GM23338 (cell line): ENCODE measurements around the gene UBASH3A. TPM values are rescaled to one million over a fixed set of nuclear protein-coding genes. Genes with fewer than 3 reads are reported as not detected.

Source experiments
- ATAC-seq: fragments of 200-7000 bp; cut with Tn5 transposase; 3 replicates; pipeline ENCODE4 v1.9.1; 2020
- DNase-seq: peaks from one replicate; pipeline ENCODE4 v3.0.0-alpha.2; 2015; ENCODE audit warnings: low spot score
- H2AFZ ChIP-seq: fragments of 200-600 bp; sonication (generic); 2 replicates; pipeline ENCODE4 v1.8.0; 2016; ENCODE audit warnings: antibody characterized with exemption, mild to moderate bottlenecking, moderate library complexity
- H3F3A ChIP-seq: fragments of 200-600 bp; sonication (generic); replicated peaks from 2 replicates; pipeline ENCODE4 v1.8.0; 2017; ENCODE audit warnings: antibody characterized with exemption, mixed run types, low read depth
- H3K27ac ChIP-seq: fragments of 200-600 bp; sonication (generic); 2 replicates; pipeline ENCODE4 v1.6.1; 2016; ENCODE audit warnings: low read depth
- H3K27me3 ChIP-seq: fragments of 200-600 bp; sonication (generic); 2 replicates; pipeline ENCODE4 v1.8.0; 2016; ENCODE audit warnings: mild to moderate bottlenecking, mixed run types, moderate library complexity; ENCODE audit not compliant: insufficient read depth
- H3K36me3 ChIP-seq: fragments of 200-600 bp; sonication (generic); 2 replicates; pipeline ENCODE4 v1.8.0; 2016; ENCODE audit warnings: mild to moderate bottlenecking; ENCODE audit not compliant: insufficient read depth
- H3K4me1 ChIP-seq: fragments of 200-600 bp; sonication (generic); 2 replicates; pipeline ENCODE4 v1.8.0; 2016; ENCODE audit warnings: mild to moderate bottlenecking, moderate library complexity; ENCODE audit not compliant: insufficient read depth
- H3K4me2 ChIP-seq: fragments of 200-600 bp; sonication (generic); 2 replicates; pipeline ENCODE4 v1.7.1; 2017; ENCODE audit warnings: mixed run types
- H3K4me3 ChIP-seq: fragments of 200-600 bp; sonication (generic); 2 replicates; pipeline ENCODE4 v1.6.1; 2016; ENCODE audit warnings: mixed run types
- H3K79me2 ChIP-seq: fragments of 200-600 bp; sonication (generic); replicated peaks from 2 replicates; pipeline ENCODE4 v1.8.0; 2017; ENCODE audit warnings: mild to moderate bottlenecking; ENCODE audit not compliant: insufficient read depth
- H3K9me2 ChIP-seq: fragments of 200-600 bp; sonication (generic); 2 replicates; pipeline ENCODE4 v1.8.0; 2017; ENCODE audit not compliant: insufficient read depth
- H4K20me1 ChIP-seq: fragments of 200-600 bp; sonication (generic); replicated peaks from 2 replicates; pipeline ENCODE4 v1.8.0; 2017; ENCODE audit warnings: mild to moderate bottlenecking; ENCODE audit not compliant: insufficient read depth
- H3K27ac Mint-ChIP-seq: 2 replicates; pipeline ENCODE4 v1.8.0; 2020; ENCODE audit warnings: inconsistent platforms, mild to moderate bottlenecking, moderate library complexity, mixed read lengths
- H3K27me3 Mint-ChIP-seq: 3 replicates; pipeline ENCODE4 v1.8.0; 2022; ENCODE audit warnings: low read depth, mild to moderate bottlenecking, moderate library complexity, mixed read lengths, inconsistent platforms; ENCODE audit not compliant: insufficient read depth, poor library complexity
- H3K36me3 Mint-ChIP-seq: 3 replicates; pipeline ENCODE4 v1.8.0; 2021; ENCODE audit warnings: low read depth, mild to moderate bottlenecking, inconsistent platforms, moderate library complexity, mixed read lengths
- H3K4me1 Mint-ChIP-seq: 3 replicates; pipeline ENCODE4 v1.8.0; 2020; ENCODE audit warnings: mild to moderate bottlenecking, inconsistent platforms, mixed read lengths
- H3K4me3 Mint-ChIP-seq: 3 replicates; pipeline ENCODE4 v1.8.0; 2021; ENCODE audit warnings: moderate library complexity, mild to moderate bottlenecking, inconsistent platforms, mixed read lengths
- H3K9me3 Mint-ChIP-seq: 3 replicates; pipeline ENCODE4 v1.8.0; 2020; ENCODE audit warnings: moderate library complexity, mild to moderate bottlenecking, inconsistent platforms, mixed read lengths
- CREB1 ChIP-seq: fragments of 250-450 bp; sonication (Bioruptor Pico); IDR thresholded peaks from 2 replicates; pipeline ENCODE4 v1.5.0; 2020; ENCODE audit warnings: low read depth, mild to moderate bottlenecking, moderate library complexity
- ZNF331 ChIP-seq: fragments of 250-450 bp; sonication (Bioruptor Pico); IDR thresholded peaks from 2 replicates; pipeline ENCODE4 v1.5.0; 2020; ENCODE audit warnings: low read depth, mild to moderate bottlenecking, moderate library complexity
- polyA plus RNA-seq: library from polyadenylated mRNA; unstranded; fragments of >200 nt; fragmentation: Nextera tagmentation; extraction: Ambion mirVana; gene quantifications from 2 replicates; pipeline ENCODE4 v1.2.1, GENCODE V29; 2016
- total RNA-seq: library from RNA; depleted of rRNA; stranded (reverse); fragments of >200 nt; shearing (Covaris generic); gene quantifications from 2 replicates; pipeline ENCODE4 v1.2.3, GENCODE V29; 2014
- TF ChIP-seq, protein P1 (sequence below), 2 experiments: fragments of 200-600 bp in 1 of 2; sonication (generic) in 1 of 2; conservative IDR thresholded peaks; 2 replicates each; pipeline versions ENCODE4 v1.5.1 to v1.6.1; 2016 to 2017; ENCODE audit warnings: antibody characterized with exemption in 2 of 2, low read depth in 2 of 2, mild to moderate bottlenecking in 2 of 2, moderate library complexity in 1 of 2
- TF ChIP-seq, protein P2 (sequence below): fragments of 250-450 bp; sonication (Bioruptor Pico); IDR thresholded peaks from 2 replicates; pipeline ENCODE4 v1.5.0; 2020; ENCODE audit warnings: mild to moderate bottlenecking, moderate library complexity

Gene UBASH3A
- total and polyA plus RNA-seq, 2 experiments from 2014 or later, result not detected

DNA sequence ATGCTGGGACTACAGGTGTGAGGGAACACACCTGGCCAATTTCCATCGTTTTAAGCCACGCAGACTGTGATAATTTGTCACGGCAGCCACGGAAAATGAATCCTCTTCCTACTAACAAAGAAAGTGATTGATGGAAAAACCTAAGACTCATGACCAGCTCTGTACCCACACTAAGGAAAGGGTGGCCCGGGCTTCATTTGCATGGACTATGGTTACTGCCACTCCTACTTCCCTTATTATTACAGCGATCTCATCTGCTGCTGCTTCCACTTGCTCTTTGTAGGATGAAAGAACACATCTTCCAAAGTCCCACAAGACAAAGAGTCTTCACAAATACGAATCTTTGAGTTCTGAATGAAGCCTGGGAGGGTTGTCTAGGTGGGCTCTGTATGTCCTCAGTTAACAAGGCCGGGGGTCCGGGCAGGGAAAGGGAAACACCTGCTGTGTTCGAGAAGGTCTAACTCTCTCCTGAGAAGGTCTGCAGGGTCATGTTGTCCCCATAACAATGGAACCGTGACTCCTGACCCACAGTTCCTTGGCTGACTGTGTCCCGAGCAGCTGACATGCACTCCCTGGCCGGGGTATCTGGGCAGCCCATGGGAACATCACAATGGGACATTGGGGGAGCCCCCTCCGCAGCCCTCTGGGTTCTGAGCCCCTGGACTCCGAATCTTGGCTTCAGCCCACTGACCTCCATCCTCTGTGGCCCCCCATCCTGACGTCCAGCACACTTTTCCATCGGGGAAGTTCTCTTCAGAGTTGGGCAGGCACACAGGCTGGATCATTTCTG lies 24.1 kb upstream of the UBASH3A start:
- H4K20me1 ChIP-seq, result no peaks in the 10 kb centered on the region
- H3K9me3 Mint-ChIP-seq, result peaks cover 18% of the 10 kb centered on the region
- peaks cover 6% of the 10 kb centered on the region for H3K36me3 Mint-ChIP-seq
- DNase-seq (no peak), ATAC-seq (no peak)
- no peaks in the 10 kb centered on the region for H3K4me1 ChIP-seq
- H3K4me1 Mint-ChIP-seq, result no peaks in the 10 kb centered on the region
- H3K79me2 ChIP-seq, result no peaks in the 10 kb centered on the region
- H3K4me2 ChIP-seq, result no peak overlapping the region
- no peak overlapping the region for H3K27ac ChIP-seq
- no peaks in the 10 kb centered on the region for H3K27me3 ChIP-seq
- no peaks in the 10 kb centered on the region for H3K36me3 ChIP-seq
- no peak overlapping the region for H3K4me3 ChIP-seq
- no peak overlapping the region for H3K4me3 Mint-ChIP-seq
- H2AFZ ChIP-seq, result no peak overlapping the region
- no peaks in the 10 kb centered on the region for H3K9me2 ChIP-seq
- H3F3A ChIP-seq, result no peaks in the 10 kb centered on the region
- peaks cover 4% of the 10 kb centered on the region for H3K27me3 Mint-ChIP-seq
- H3K27ac Mint-ChIP-seq, result no peak overlapping the region
- no peak for TF ChIP-seq ZNF331 (CRISPR knock-in tag)

DNA sequence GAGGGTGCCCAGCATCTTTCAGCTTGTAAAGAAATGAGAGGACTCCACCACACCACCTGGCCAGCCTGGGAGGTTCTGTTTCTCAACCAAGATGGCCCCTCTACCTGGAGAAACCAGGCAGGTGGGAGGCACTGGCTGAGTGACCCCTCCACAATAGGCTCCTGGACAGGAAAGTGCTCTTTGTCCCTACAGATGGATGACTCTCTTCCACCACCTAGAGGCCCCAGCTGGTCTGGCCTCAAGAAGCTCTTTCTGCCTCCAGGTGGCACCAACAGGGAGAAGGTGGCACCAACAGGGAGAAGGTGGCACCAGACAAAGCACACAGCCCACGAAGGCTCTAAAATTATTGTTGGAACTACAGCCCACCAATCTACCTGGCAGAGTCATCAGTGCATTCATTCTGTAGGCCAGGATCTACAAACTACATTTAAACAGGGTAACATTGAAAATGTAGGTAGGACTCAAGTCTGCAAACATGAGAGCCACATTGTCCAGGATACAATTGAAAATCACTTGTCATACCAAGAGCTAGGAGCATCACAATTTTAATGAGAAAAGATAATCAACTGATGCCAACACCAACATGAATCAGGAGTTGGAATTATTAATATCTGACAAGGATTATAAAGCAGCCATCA lies 22.2 kb upstream of the UBASH3A start:
- ATAC-seq (peak; percentile 88), DNase-seq (peak; percentile 64)
- no peak overlapping the region for H3K27ac ChIP-seq
- Mint-ChIP-seq H3K4me1 (peaks cover 5% of the 10 kb centered on the region; the same call in 2 of the 3 replicates), H3K36me3 (peaks cover 6% of the 10 kb centered on the region), H3K27ac (no peak overlapping the region), H3K4me3 (no peak overlapping the region), H3K9me3 (peaks cover 18% of the 10 kb centered on the region), H3K27me3 (peaks cover 4% of the 10 kb centered on the region)
- no peaks in the 10 kb centered on the region for H3K27me3 ChIP-seq
- H2AFZ ChIP-seq, result no peak overlapping the region
- no peaks in the 10 kb centered on the region for H3K79me2 ChIP-seq
- H3K4me2 ChIP-seq, result no peak overlapping the region
- no peaks in the 10 kb centered on the region for H3K4me1 ChIP-seq
- TF ChIP-seq, protein P1, sequence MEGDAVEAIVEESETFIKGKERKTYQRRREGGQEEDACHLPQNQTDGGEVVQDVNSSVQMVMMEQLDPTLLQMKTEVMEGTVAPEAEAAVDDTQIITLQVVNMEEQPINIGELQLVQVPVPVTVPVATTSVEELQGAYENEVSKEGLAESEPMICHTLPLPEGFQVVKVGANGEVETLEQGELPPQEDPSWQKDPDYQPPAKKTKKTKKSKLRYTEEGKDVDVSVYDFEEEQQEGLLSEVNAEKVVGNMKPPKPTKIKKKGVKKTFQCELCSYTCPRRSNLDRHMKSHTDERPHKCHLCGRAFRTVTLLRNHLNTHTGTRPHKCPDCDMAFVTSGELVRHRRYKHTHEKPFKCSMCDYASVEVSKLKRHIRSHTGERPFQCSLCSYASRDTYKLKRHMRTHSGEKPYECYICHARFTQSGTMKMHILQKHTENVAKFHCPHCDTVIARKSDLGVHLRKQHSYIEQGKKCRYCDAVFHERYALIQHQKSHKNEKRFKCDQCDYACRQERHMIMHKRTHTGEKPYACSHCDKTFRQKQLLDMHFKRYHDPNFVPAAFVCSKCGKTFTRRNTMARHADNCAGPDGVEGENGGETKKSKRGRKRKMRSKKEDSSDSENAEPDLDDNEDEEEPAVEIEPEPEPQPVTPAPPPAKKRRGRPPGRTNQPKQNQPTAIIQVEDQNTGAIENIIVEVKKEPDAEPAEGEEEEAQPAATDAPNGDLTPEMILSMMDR (conservative IDR thresholded peaks at IDR 0.05; ENCODE audit: low read depth in 2 of 2), result peak; percentile 68 to 84
- TF ChIP-seq CREB1 (CRISPR knock-in tag), result no peak
- TF ChIP-seq, protein P2, sequence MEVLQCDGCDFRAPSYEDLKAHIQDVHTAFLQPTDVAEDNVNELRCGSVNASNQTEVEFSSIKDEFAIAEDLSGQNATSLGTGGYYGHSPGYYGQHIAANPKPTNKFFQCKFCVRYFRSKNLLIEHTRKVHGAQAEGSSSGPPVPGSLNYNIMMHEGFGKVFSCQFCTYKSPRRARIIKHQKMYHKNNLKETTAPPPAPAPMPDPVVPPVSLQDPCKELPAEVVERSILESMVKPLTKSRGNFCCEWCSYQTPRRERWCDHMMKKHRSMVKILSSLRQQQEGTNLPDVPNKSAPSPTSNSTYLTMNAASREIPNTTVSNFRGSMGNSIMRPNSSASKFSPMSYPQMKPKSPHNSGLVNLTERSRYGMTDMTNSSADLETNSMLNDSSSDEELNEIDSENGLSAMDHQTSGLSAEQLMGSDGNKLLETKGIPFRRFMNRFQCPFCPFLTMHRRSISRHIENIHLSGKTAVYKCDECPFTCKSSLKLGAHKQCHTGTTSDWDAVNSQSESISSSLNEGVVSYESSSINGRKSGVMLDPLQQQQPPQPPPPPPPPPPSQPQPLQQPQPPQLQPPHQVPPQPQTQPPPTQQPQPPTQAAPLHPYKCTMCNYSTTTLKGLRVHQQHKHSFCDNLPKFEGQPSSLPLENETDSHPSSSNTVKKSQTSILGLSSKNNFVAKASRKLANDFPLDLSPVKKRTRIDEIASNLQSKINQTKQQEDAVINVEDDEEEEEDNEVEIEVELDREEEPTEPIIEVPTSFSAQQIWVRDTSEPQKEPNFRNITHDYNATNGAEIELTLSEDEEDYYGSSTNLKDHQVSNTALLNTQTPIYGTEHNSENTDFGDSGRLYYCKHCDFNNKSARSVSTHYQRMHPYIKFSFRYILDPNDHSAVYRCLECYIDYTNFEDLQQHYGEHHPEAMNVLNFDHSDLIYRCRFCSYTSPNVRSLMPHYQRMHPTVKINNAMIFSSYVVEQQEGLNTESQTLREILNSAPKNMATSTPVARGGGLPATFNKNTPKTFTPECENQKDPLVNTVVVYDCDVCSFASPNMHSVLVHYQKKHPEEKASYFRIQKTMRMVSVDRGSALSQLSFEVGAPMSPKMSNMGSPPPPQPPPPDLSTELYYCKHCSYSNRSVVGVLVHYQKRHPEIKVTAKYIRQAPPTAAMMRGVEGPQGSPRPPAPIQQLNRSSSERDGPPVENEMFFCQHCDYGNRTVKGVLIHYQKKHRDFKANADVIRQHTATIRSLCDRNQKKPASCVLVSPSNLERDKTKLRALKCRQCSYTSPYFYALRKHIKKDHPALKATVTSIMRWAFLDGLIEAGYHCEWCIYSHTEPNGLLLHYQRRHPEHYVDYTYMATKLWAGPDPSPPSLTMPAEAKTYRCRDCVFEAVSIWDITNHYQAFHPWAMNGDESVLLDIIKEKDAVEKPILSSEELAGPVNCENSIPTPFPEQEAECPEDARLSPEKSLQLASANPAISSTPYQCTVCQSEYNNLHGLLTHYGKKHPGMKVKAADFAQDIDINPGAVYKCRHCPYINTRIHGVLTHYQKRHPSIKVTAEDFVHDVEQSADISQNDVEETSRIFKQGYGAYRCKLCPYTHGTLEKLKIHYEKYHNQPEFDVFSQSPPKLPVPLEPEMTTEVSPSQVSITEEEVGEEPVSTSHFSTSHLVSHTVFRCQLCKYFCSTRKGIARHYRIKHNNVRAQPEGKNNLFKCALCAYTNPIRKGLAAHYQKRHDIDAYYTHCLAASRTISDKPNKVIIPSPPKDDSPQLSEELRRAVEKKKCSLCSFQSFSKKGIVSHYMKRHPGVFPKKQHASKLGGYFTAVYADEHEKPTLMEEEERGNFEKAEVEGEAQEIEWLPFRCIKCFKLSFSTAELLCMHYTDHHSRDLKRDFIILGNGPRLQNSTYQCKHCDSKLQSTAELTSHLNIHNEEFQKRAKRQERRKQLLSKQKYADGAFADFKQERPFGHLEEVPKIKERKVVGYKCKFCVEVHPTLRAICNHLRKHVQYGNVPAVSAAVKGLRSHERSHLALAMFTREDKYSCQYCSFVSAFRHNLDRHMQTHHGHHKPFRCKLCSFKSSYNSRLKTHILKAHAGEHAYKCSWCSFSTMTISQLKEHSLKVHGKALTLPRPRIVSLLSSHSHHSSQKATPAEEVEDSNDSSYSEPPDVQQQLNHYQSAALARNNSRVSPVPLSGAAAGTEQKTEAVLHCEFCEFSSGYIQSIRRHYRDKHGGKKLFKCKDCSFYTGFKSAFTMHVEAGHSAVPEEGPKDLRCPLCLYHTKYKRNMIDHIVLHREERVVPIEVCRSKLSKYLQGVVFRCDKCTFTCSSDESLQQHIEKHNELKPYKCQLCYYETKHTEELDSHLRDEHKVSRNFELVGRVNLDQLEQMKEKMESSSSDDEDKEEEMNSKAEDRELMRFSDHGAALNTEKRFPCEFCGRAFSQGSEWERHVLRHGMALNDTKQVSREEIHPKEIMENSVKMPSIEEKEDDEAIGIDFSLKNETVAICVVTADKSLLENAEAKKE (CRISPR knock-in tag), result 0 out of 2 replicates have a peak, but pooled peaks have one; percentile 28
- H3K36me3 ChIP-seq, result no peaks in the 10 kb centered on the region
- no peaks in the 10 kb centered on the region for H4K20me1 ChIP-seq
- H3K4me3 ChIP-seq, result no peak overlapping the region
- H3K9me2 ChIP-seq, result no peaks in the 10 kb centered on the region
- no peaks in the 10 kb centered on the region for H3F3A ChIP-seq
